WTC11 (cell line): Measurements from ENCODE around the gene OR4K1.

ENCODE experiments used
- ATF1 ChIP-seq: sonication (generic); formaldehyde crosslinking; IDR thresholded peaks from 2 replicates; pipeline ENCODE4 v1.8.1; 2023; ENCODE audit warnings: mild to moderate bottlenecking, moderate library complexity, missing genetic modification reagents
- CTCF ChIP-seq: fragments of 200-600 bp; IDR thresholded peaks from 2 replicates; pipeline ENCODE4 v1.8.0; 2022; ENCODE audit warnings: antibody characterized with exemption
- NFYB ChIP-seq: sonication (generic); formaldehyde crosslinking; conservative IDR thresholded peaks from 2 replicates; pipeline ENCODE4 v1.8.0; 2022; ENCODE audit warnings: low read depth, missing genetic modification reagents
- NR3C1 ChIP-seq: sonication (generic); formaldehyde crosslinking; conservative IDR thresholded peaks from 2 replicates; pipeline ENCODE4 v1.8.1; 2023; ENCODE audit warnings: low read depth, mild to moderate bottlenecking, missing genetic modification reagents
- RORB ChIP-seq: fragments of 250-450 bp; sonication (Bioruptor Pico); IDR thresholded peaks from 2 replicates; pipeline ENCODE4 v1.9.0; 2021; ENCODE audit warnings: mild to moderate bottlenecking
- TP53 ChIP-seq: sonication (generic); formaldehyde crosslinking; IDR thresholded peaks from 2 replicates; pipeline ENCODE4 v1.8.1; 2023; ENCODE audit warnings: mild to moderate bottlenecking, missing genetic modification reagents

- TF ChIP-seq CTCF, result no peak
- TF ChIP-seq TP53 (CRISPR knock-in tag), result no peak
- no peak for TF ChIP-seq NFYB (CRISPR knock-in tag)
- TF ChIP-seq NR3C1 (CRISPR knock-in tag), result no peak
- no peak for TF ChIP-seq RORB (CRISPR knock-in tag)
- no peak for TF ChIP-seq ATF1 (CRISPR knock-in tag)
These were observed 28.3 kb upstream of the OR4K1 start for GRCh38 chr14:19902409-19902808.
